ENCODE data around the gene C2CD4D.

Gene C2CD4D

DNA sequence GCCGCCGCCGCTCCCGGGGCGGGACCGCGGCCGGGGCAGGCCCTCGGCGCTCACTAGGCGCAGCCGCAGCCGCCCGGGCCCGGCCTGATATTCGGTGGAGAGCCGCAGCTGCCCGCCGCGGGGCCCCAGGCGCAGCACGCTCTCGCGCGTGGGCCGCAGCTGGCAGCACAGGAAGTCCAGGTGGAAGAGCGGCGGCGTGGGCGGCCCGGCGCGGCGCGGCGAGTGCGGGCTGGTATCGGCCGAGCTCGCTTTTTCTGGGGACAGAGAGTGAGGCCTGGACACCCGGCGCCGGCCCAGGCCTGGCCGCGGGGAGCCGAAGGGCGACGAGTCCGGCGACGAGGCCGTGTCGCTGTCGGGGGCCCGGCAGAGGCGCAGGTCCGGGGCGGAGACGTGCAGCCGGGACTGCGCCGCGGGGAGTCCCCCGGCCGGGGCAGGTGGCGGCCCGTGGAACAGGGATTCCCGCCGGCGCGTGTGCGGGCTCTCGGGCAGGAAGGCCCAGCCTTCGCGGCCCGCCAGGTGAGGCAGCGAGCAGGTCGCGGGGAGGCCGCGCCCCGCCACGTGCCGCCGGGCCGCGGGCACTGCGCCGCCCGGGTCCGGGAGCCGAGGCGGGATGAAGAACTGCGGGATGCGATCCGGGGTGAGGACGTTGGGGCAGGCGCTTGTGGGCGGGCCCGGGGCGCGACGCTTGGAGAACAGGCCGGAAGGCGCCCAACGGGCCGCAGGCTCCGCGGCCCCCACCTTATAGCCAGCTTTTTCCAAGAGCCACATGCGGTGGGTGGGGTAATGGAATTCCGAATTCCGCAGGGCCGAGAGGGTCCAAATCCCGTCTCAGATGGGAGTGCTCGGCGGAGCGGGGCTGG lies 1.2 kb downstream of the C2CD4D start:
- TF ChIP-seq, protein P1, sequence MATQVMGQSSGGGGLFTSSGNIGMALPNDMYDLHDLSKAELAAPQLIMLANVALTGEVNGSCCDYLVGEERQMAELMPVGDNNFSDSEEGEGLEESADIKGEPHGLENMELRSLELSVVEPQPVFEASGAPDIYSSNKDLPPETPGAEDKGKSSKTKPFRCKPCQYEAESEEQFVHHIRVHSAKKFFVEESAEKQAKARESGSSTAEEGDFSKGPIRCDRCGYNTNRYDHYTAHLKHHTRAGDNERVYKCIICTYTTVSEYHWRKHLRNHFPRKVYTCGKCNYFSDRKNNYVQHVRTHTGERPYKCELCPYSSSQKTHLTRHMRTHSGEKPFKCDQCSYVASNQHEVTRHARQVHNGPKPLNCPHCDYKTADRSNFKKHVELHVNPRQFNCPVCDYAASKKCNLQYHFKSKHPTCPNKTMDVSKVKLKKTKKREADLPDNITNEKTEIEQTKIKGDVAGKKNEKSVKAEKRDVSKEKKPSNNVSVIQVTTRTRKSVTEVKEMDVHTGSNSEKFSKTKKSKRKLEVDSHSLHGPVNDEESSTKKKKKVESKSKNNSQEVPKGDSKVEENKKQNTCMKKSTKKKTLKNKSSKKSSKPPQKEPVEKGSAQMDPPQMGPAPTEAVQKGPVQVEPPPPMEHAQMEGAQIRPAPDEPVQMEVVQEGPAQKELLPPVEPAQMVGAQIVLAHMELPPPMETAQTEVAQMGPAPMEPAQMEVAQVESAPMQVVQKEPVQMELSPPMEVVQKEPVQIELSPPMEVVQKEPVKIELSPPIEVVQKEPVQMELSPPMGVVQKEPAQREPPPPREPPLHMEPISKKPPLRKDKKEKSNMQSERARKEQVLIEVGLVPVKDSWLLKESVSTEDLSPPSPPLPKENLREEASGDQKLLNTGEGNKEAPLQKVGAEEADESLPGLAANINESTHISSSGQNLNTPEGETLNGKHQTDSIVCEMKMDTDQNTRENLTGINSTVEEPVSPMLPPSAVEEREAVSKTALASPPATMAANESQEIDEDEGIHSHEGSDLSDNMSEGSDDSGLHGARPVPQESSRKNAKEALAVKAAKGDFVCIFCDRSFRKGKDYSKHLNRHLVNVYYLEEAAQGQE (IDR thresholded peaks at IDR 0.05; ENCODE audit: insufficient read depth in 1 of 2, low read depth in 2 of 2, low read length in 2 of 2), result no peak
- TF ChIP-seq TAF1 (IDR thresholded peaks at IDR 0.05; ENCODE audit: borderline replicate concordance, insufficient read depth, low read length) (no peak), POLR2AphosphoS5 (IDR thresholded peaks at IDR 0.05; ENCODE audit: low read depth, low read length) (no peak), FOXP2 (optimal IDR thresholded peaks at IDR 0.05; ENCODE audit: borderline replicate concordance, extremely low read depth, extremely low read length, insufficient read depth) (no peak), SIN3A (IDR thresholded peaks at IDR 0.05; ENCODE audit: borderline replicate concordance, insufficient read depth, low read length) (no peak)

DNA sequence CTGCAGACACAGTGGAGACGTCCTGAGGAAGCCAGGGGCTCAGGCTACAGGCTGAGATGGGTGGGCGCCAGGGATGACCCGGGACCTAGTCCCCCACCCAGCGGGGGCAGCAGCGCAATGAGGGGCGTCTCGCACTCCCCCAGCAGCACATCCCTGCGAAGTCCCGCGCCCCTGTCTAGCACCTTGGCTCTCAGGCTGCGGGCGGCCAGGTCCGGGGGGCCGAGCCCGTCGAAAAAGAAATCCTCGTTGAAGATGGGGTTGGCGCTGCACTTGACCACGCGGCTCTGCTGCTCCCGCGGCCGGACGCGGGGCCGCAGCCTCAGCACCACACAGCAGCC lies 1.8 kb downstream of the C2CD4D start:
- TF ChIP-seq TAF1 (IDR thresholded peaks at IDR 0.05; ENCODE audit: borderline replicate concordance, insufficient read depth, low read length) (no peak), POLR2AphosphoS5 (IDR thresholded peaks at IDR 0.05; ENCODE audit: low read depth, low read length) (no peak), FOXP2 (optimal IDR thresholded peaks at IDR 0.05; ENCODE audit: borderline replicate concordance, extremely low read depth, extremely low read length, insufficient read depth) (no peak), SIN3A (IDR thresholded peaks at IDR 0.05; ENCODE audit: borderline replicate concordance, insufficient read depth, low read length) (no peak)
- TF ChIP-seq, protein P1 (IDR thresholded peaks at IDR 0.05; ENCODE audit: insufficient read depth in 1 of 2, low read depth in 2 of 2, low read length in 2 of 2), result no peak

DNA sequence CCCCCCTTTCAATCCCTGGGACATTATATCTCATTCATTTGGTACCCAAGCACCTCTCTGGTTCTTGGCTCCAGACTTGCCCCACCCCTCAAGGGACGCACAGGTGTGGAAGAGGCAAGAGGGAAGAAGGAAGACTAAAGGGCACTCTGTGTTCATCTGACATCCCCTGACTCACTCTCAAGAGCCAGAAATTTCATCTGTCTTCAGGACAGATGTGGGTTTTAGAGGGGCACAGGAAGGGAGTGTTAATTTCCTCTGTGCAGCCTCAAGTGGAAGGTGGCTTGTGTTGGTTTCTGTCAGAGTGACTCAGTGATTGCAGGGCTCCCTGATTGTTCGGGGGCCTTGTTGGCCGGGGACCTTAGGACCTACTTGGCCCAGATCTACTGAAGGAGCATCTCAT lies 2.4 kb downstream of the C2CD4D start:
- no peak for TF ChIP-seq SIN3A (IDR thresholded peaks at IDR 0.05; ENCODE audit: borderline replicate concordance, insufficient read depth, low read length)
- TF ChIP-seq, protein P1 (IDR thresholded peaks at IDR 0.05; ENCODE audit: insufficient read depth in 1 of 2, low read depth in 2 of 2, low read length in 2 of 2), result no peak
- TF ChIP-seq POLR2AphosphoS5 (IDR thresholded peaks at IDR 0.05; ENCODE audit: low read depth, low read length), result no peak
- TF ChIP-seq TAF1 (IDR thresholded peaks at IDR 0.05; ENCODE audit: borderline replicate concordance, insufficient read depth, low read length), result no peak
- no peak for TF ChIP-seq FOXP2 (optimal IDR thresholded peaks at IDR 0.05; ENCODE audit: borderline replicate concordance, extremely low read depth, extremely low read length, insufficient read depth)

DNA sequence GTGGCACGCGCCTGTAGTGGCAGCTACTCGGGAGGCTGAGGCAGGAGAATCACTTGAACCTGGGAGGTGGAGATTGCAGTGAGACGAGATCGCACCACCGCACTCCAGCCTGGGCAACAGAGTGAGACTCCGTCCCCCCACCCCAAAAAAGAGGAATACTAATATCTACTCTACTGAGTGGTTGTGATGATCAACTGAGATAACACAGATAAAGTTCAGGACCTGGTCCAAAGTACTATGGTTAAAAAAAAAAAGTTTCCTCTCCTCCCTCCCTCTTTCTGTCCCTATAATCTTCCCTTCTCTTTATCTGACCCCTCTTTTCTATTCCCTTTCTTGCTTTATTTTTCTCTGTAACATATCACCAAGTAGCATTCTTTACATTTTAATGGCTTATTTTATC lies 4.0 kb downstream of the C2CD4D start:
- TF ChIP-seq FOXP2 (optimal IDR thresholded peaks at IDR 0.05; ENCODE audit: borderline replicate concordance, extremely low read depth, extremely low read length, insufficient read depth) (no peak), POLR2AphosphoS5 (IDR thresholded peaks at IDR 0.05; ENCODE audit: low read depth, low read length) (no peak), TAF1 (IDR thresholded peaks at IDR 0.05; ENCODE audit: borderline replicate concordance, insufficient read depth, low read length) (no peak), SIN3A (IDR thresholded peaks at IDR 0.05; ENCODE audit: borderline replicate concordance, insufficient read depth, low read length) (no peak)
- TF ChIP-seq, protein P1 (IDR thresholded peaks at IDR 0.05; ENCODE audit: insufficient read depth in 1 of 2, low read depth in 2 of 2, low read length in 2 of 2), result no peak
